HL-60 (cell line): Measurements from ENCODE around the gene ITGBL1.

Source experiments
- DNase-seq, 2 experiments: peaks; one replicate each; pipeline ENCODE4 v3.0.0-alpha.2; 2010 to 2020; ENCODE audit warnings: low read depth in 1 of 2, low spot score in 1 of 2
- H3K27ac ChIP-seq: fragments of 250-450 bp; sonication (Bioruptor Pico); replicated peaks from 2 replicates; pipeline ENCODE4 v1.5.1; 2020; ENCODE audit warnings: mild to moderate bottlenecking, moderate library complexity
- H3K27me3 ChIP-seq: fragments of 250-450 bp; sonication (Bioruptor Pico); 2 replicates; pipeline ENCODE4 v1.5.1; 2021; ENCODE audit warnings: mild to moderate bottlenecking, moderate library complexity; ENCODE audit not compliant: insufficient read depth, poor library complexity, severe bottlenecking
- H3K4me3 ChIP-seq: replicated peaks from 2 replicates; pipeline ENCODE4 v1.5.1; 2011; ENCODE audit warnings: mild to moderate bottlenecking, control low read depth, low read length; ENCODE audit not compliant: insufficient read depth
- CTCF ChIP-seq: IDR thresholded peaks from one replicate; pipeline ENCODE4 v1.5.1; 2011; ENCODE audit warnings: low read length, control low read depth, inconsistent platforms; ENCODE audit not compliant: insufficient read depth
- GABPA ChIP-seq: IDR thresholded peaks from 2 replicates; pipeline ENCODE4 v1.6.1; 2012; ENCODE audit warnings: low read depth
- POLR2AphosphoS5 ChIP-seq: IDR thresholded peaks from 2 replicates; pipeline ENCODE4 v1.6.1; 2012; ENCODE audit warnings: low read depth
- REST ChIP-seq: IDR thresholded peaks from 2 replicates; pipeline ENCODE4 v1.6.1; 2012; ENCODE audit warnings: low read depth; ENCODE audit not compliant: insufficient replicate concordance
- SPI1 ChIP-seq: IDR thresholded peaks from 2 replicates; pipeline ENCODE4 v1.6.1; 2012; ENCODE audit warnings: low read depth, mild to moderate bottlenecking, borderline replicate concordance

ITGBL1 gene

GRCh38 chr13:101614491-101614890, 162.0 kb downstream of the ITGBL1 start:
- no peaks in the 10 kb centered on the region for H3K27me3 ChIP-seq
- no peak overlapping the region for H3K27ac ChIP-seq
- H3K4me3 ChIP-seq, result no peak overlapping the region
- TF ChIP-seq SPI1 (no peak), REST (no peak), CTCF (no peak), POLR2AphosphoS5 (no peak), GABPA (no peak)
- no peak for DNase-seq

- Histone ChIP-seq H3K27me3 (no peaks in the 10 kb centered on the region), H3K4me3 (no peak overlapping the region), H3K27ac (no peak overlapping the region)
- TF ChIP-seq POLR2AphosphoS5, result no peak
- TF ChIP-seq REST, result no peak
- TF ChIP-seq CTCF, result no peak
- TF ChIP-seq GABPA, result no peak
- no peak for TF ChIP-seq SPI1
- no peak for DNase-seq
Observed at GRCh38 chr13:101618440-101619187, 166.1 kb downstream of the ITGBL1 start.

GRCh38 chr13:101621099-101621498, 168.6 kb downstream of the ITGBL1 start:
- TF ChIP-seq POLR2AphosphoS5 (no peak), SPI1 (no peak), CTCF (no peak), REST (no peak), GABPA (no peak)
- no peak for DNase-seq
- no peak overlapping the region for H3K4me3 ChIP-seq
- no peaks in the 10 kb centered on the region for H3K27me3 ChIP-seq
- no peak overlapping the region for H3K27ac ChIP-seq
